HCT116 (cell line): Measurements from ENCODE around the gene SLC12A7. TPM values are rescaled to one million over a fixed set of nuclear protein-coding genes. Genes with fewer than 3 reads are reported as not detected.

Experiments
- ATAC-seq: fragments of 200-7000 bp; cut with Tn5 transposase; 2 replicates; pipeline ENCODE4 v1.9.1; 2020; ENCODE audit warnings: mild to moderate bottlenecking, moderate library complexity
- BruUV-seq: library from RNA; stranded (reverse); fragments of 400-500 nt; replicated peaks from 2 replicates; lab custom pipeline; 2021; lab: Mats Ljungman, UMichigan
- CTCF ChIA-PET: fragments of 300-600 bp; sonication (Branson Sonifier 250); formaldehyde crosslinking; loops from one replicate; lab custom pipeline; 2021; ENCODE audit warnings: antibody characterized with exemption; lab: Charles Lee
- POLR2A ChIA-PET: fragments of 300-600, 350-600 bp; sonication (Branson Sonifier 250); formaldehyde crosslinking; loops from one replicate; lab custom pipeline; 2021; ENCODE audit warnings: antibody characterized with exemption; lab: Charles Lee
- RAD21 ChIA-PET, 2 experiments: fragments of 300-600 bp; sonication (Branson Sonifier 250); formaldehyde crosslinking; loops; one replicate each; lab custom pipeline; 2023; ENCODE audit warnings: low total read pairs in 2 of 2; ENCODE audit not compliant: uncharacterized antibody in 2 of 2, unreplicated experiment in 2 of 2, low non-redundant PET in 1 of 2; lab: Charles Lee
- DNase-seq: peaks from one replicate; pipeline ENCODE4 v3.0.0-alpha.2; 2010; ENCODE audit warnings: low read depth, low spot score
- H2AFZ ChIP-seq: fragments of 200-600 bp; shearing (Covaris generic), sonication (generic); 2 replicates; pipeline ENCODE4 v1.6.1; 2017; ENCODE audit warnings: low read depth, mixed run types, mixed read lengths, antibody characterized with exemption, low read length; ENCODE audit not compliant: poor library complexity, severe bottlenecking
- H3K27ac ChIP-seq: 2 replicates; pipeline ENCODE4 v1.5.1; 2012; ENCODE audit warnings: low read depth, low read length
- H3K27me3 ChIP-seq: fragments of 200-600 bp; sonication (generic); 2 replicates; pipeline ENCODE4 v1.6.1; 2016; ENCODE audit warnings: mixed run types, low read length, mixed read lengths; ENCODE audit not compliant: insufficient read depth
- H3K36me3 ChIP-seq, 2 experiments: fragments of 200-500 bp in 1 of 2; fragments of 200-600 bp in 1 of 2; sonication (Bioruptor generic) in 1 of 2; sonication (generic) in 1 of 2; 2 replicates each; pipeline versions ENCODE4 v1.5.1 to v1.6.1; 2014 to 2016; ENCODE audit warnings: low read length in 2 of 2, inconsistent platforms in 1 of 2, mixed read lengths in 1 of 2, mixed run types in 1 of 2; ENCODE audit not compliant: insufficient read depth in 2 of 2, control insufficient read depth in 1 of 2
- H3K4me1 ChIP-seq, 2 experiments: fragments of 200-600 bp in 1 of 2; sonication (generic) in 1 of 2; 2 replicates each; pipeline versions ENCODE4 v1.5.1 to v1.6.1; 2012 to 2017; ENCODE audit warnings: low read length in 2 of 2, inconsistent platforms in 1 of 2, mild to moderate bottlenecking in 1 of 2, mixed read lengths in 1 of 2, mixed run types in 1 of 2, moderate library complexity in 1 of 2; ENCODE audit not compliant: insufficient read depth in 2 of 2, control insufficient read depth in 1 of 2
- H3K4me2 ChIP-seq: fragments of 200-600 bp; sonication (generic); 2 replicates; pipeline ENCODE4 v1.6.1; 2017; ENCODE audit warnings: mixed run types, low read length, mixed read lengths
- H3K4me3 ChIP-seq, 2 experiments: fragments of 200-600 bp in 1 of 2; sonication (generic) in 1 of 2; replicated peaks in 1 of 2; 2 replicates each; pipeline ENCODE4 v1.5.1; 2011 to 2016; ENCODE audit warnings: low read length in 2 of 2, control low read depth in 1 of 2, low read depth in 1 of 2, mild to moderate bottlenecking in 1 of 2, mixed read lengths in 1 of 2, mixed run types in 1 of 2
- H3K79me2 ChIP-seq: fragments of 200-600 bp; sonication (generic); 2 replicates; pipeline ENCODE4 v1.6.1; 2017; ENCODE audit warnings: mild to moderate bottlenecking, mixed run types, low read length, moderate library complexity, mixed read lengths; ENCODE audit not compliant: insufficient read depth
- H3K9ac ChIP-seq: fragments of 200-600 bp; sonication (generic); 2 replicates; pipeline ENCODE4 v1.6.1; 2016; ENCODE audit warnings: low read length, mixed read lengths
- H3K9me2 ChIP-seq: fragments of 200-600 bp; sonication (generic), shearing (Covaris generic); 2 replicates; pipeline ENCODE4 v1.6.1; 2017; ENCODE audit warnings: mixed run types, mild to moderate bottlenecking, moderate library complexity; ENCODE audit not compliant: insufficient read depth
- H3K9me3 ChIP-seq, 2 experiments: fragments of 200-500 bp in 1 of 2; fragments of 200-600 bp in 1 of 2; sonication (Bioruptor generic) in 1 of 2; sonication (generic) in 1 of 2; 2 replicates each; pipeline ENCODE4 v1.6.1; 2014 to 2017; ENCODE audit warnings: low read length in 2 of 2, mixed read lengths in 2 of 2, inconsistent platforms in 1 of 2, low read depth in 1 of 2, mild to moderate bottlenecking in 1 of 2, mixed run types in 1 of 2, moderate library complexity in 1 of 2; ENCODE audit not compliant: control insufficient read depth in 1 of 2, insufficient read depth in 1 of 2
- H4K20me1 ChIP-seq: fragments of 200-600 bp; sonication (generic), shearing (Covaris generic); 2 replicates; pipeline ENCODE4 v1.6.1; 2017; ENCODE audit warnings: mixed run types, mild to moderate bottlenecking, moderate library complexity; ENCODE audit not compliant: insufficient read depth
- CEBPB ChIP-seq: IDR thresholded peaks from 2 replicates; pipeline ENCODE4 v1.6.1; 2012; ENCODE audit warnings: low read depth
- EGR1 ChIP-seq: IDR thresholded peaks from 2 replicates; pipeline ENCODE4 v1.6.1; 2012; ENCODE audit warnings: low read depth
- ELF1 ChIP-seq: IDR thresholded peaks from 2 replicates; pipeline ENCODE4 v1.6.1; 2012; ENCODE audit warnings: low read depth, borderline replicate concordance
- EZH2 ChIP-seq: fragments of 200-600 bp; sonication (generic); IDR thresholded peaks from 2 replicates; pipeline ENCODE4 v1.6.1; 2017; ENCODE audit warnings: antibody characterized with exemption, mixed run types
- FOSL1 ChIP-seq: IDR thresholded peaks from 2 replicates; pipeline ENCODE4 v1.6.1; 2012; ENCODE audit warnings: low read depth
- JUND ChIP-seq: IDR thresholded peaks from 2 replicates; pipeline ENCODE4 v1.6.1; 2012
- POLR2A ChIP-seq: IDR thresholded peaks from 2 replicates; pipeline ENCODE4 v1.7.0; 2011; ENCODE audit warnings: borderline replicate concordance; ENCODE audit not compliant: insufficient read depth, insufficient read length; ENCODE audit errors: extremely low read depth
- POLR2AphosphoS5 ChIP-seq: IDR thresholded peaks from 2 replicates; pipeline ENCODE4 v1.6.1; 2011; ENCODE audit warnings: mild to moderate bottlenecking, low read depth, low read length, moderate library complexity
- SP1 ChIP-seq: IDR thresholded peaks from 2 replicates; pipeline ENCODE4 v1.6.1; 2012; ENCODE audit warnings: low read depth
- SRF ChIP-seq: IDR thresholded peaks from 2 replicates; pipeline ENCODE4 v1.6.1; 2012; ENCODE audit warnings: low read depth
- TCF7L2 ChIP-seq: IDR thresholded peaks from 2 replicates; pipeline ENCODE4 v1.7.0; 2011; ENCODE audit warnings: borderline replicate concordance, inconsistent platforms; ENCODE audit not compliant: insufficient read depth, insufficient read length; ENCODE audit errors: extremely low read depth
- ZNF274 ChIP-seq: fragments of 200-500 bp; sonication (Bioruptor generic); IDR thresholded peaks from 2 replicates; pipeline ENCODE4 v1.6.1; 2014; ENCODE audit warnings: mild to moderate bottlenecking, low read depth, low read length, inconsistent platforms
- intact Hi-C: fragments of 100-400 bp; cut with micrococcal nuclease; formaldehyde crosslinking; loops from 2 replicates; pipeline ENCODE4 v1.10.0; 2022
- total RNA-seq: library from RNA; stranded (reverse); gene quantifications from one replicate; pipeline ENCODE4 v1.2.1, GENCODE V29; 2021; ENCODE audit not compliant: unreplicated experiment
- TF ChIP-seq, protein P1 (sequence below): IDR thresholded peaks from 2 replicates; pipeline ENCODE4 v1.6.1; 2012
- TF ChIP-seq, protein P2 (sequence below): IDR thresholded peaks from 2 replicates; pipeline ENCODE4 v1.6.1; 2012; ENCODE audit warnings: low read depth

SLC12A7 gene
- total RNA-seq, 1 experiment from 2014 or later, result 29.6 TPM

DNA sequence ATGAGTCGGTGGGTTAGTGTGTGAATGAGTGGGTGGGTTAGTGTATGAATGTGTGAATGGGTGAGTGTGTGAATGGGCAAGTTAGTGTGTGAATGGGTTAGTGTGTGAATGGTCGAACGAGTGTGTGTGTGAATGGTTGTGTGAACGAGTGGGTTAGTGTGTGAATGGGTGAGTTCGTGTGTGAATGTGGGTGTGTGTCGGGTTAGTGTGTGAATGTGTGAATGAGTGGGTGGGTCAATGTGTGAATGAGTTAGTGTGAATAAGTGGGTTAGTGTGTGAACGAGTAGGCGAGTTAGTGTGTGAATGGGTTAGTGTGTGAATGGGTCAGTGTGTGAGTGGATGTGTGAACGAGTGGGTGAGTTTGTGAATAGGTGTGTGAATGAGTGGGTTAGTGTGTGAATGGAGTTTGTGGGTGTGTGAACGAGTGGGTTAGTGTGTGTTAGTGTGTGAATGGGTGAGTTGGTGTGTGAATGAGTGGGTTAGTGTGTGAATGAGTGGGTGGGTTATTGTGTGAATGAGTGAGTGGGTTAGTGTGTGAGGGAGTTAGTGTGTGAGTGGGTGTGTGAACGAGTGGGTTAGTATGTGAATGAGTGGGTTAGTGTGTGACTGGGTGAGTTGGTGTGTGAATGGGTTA is 64.4 kb downstream of the SLC12A7 start:
- Histone ChIP-seq H3K79me2 (no peaks in the 10 kb centered on the region), H3K4me2 (no peak overlapping the region), H3K9ac (no peak overlapping the region), H3K27ac (no peak overlapping the region), H3K4me1 (no peaks in the 10 kb centered on the region), H4K20me1 (no peaks in the 10 kb centered on the region), H3K27me3 (no peaks in the 10 kb centered on the region), H3K36me3 (peaks cover 0 to 3% of the 10 kb centered on the region in 2 experiments; a peak in 2 of 4 replicates), H3K9me2 (no peaks in the 10 kb centered on the region), H3K4me3 (no peak overlapping the region), H2AFZ (no peak overlapping the region), H3K9me3 (peaks cover 4 to 5% of the 10 kb centered on the region in 2 experiments; a peak in 2 of 4 replicates)
- TF ChIP-seq ELF1 (no peak), JUND (no peak), POLR2A (no peak), FOSL1 (no peak), EZH2 (no peak), EGR1 (no peak), ZNF274 (no peak), SRF (no peak), SP1 (no peak), POLR2AphosphoS5 (no peak), TCF7L2 (no peak), CEBPB (no peak)
- TF ChIP-seq, protein P1, sequence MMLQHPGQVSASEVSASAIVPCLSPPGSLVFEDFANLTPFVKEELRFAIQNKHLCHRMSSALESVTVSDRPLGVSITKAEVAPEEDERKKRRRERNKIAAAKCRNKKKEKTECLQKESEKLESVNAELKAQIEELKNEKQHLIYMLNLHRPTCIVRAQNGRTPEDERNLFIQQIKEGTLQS, result no peak
- TF ChIP-seq, protein P2, sequence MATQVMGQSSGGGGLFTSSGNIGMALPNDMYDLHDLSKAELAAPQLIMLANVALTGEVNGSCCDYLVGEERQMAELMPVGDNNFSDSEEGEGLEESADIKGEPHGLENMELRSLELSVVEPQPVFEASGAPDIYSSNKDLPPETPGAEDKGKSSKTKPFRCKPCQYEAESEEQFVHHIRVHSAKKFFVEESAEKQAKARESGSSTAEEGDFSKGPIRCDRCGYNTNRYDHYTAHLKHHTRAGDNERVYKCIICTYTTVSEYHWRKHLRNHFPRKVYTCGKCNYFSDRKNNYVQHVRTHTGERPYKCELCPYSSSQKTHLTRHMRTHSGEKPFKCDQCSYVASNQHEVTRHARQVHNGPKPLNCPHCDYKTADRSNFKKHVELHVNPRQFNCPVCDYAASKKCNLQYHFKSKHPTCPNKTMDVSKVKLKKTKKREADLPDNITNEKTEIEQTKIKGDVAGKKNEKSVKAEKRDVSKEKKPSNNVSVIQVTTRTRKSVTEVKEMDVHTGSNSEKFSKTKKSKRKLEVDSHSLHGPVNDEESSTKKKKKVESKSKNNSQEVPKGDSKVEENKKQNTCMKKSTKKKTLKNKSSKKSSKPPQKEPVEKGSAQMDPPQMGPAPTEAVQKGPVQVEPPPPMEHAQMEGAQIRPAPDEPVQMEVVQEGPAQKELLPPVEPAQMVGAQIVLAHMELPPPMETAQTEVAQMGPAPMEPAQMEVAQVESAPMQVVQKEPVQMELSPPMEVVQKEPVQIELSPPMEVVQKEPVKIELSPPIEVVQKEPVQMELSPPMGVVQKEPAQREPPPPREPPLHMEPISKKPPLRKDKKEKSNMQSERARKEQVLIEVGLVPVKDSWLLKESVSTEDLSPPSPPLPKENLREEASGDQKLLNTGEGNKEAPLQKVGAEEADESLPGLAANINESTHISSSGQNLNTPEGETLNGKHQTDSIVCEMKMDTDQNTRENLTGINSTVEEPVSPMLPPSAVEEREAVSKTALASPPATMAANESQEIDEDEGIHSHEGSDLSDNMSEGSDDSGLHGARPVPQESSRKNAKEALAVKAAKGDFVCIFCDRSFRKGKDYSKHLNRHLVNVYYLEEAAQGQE, result no peak
- POLR2A ChIA-PET, result no interaction called here
- RAD21 ChIA-PET, result no interaction called here
- DNase-seq (no peak), ATAC-seq (no peak)
- CTCF ChIA-PET, result no interaction called here
- intact Hi-C loops, result no loop called here
- BruUV-seq, result no TSS peak
